SK-N-DZ (cell line): ENCODE measurements around the gene PPP2R2C.
A peak's percentile ranks its signal among the peaks of the same experiment; 100 is the strongest.

Source experiments
- DNase-seq: peaks from one replicate; pipeline ENCODE4 v3.0.0-alpha.2; 2015; ENCODE audit warnings: low spot score

The PPP2R2C gene

GRCh38 chr4:6313216-6313615 lies 159.2 kb downstream of the PPP2R2C start:
- no peak for DNase-seq

DNA sequence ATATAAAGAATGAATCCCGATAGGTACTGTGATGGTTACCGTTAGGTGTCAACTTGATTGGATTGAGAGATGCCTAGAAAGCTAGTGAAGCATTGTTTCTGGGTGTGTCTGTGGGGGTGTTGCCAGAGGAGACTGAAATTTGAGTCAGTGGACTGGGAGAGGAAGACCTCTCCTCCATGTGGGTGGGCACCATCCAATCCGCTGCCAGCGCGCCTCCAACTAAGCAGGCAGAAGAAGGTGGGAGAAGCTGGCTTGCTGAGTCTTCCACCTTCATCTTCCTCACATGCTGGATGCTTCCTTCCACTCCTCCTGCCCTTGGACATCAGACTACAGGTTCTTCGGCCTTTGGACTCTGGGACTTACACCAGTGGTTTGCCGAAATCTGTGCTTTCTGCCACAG lies 162.6 kb downstream of the PPP2R2C start:
- no peak for DNase-seq

DNA sequence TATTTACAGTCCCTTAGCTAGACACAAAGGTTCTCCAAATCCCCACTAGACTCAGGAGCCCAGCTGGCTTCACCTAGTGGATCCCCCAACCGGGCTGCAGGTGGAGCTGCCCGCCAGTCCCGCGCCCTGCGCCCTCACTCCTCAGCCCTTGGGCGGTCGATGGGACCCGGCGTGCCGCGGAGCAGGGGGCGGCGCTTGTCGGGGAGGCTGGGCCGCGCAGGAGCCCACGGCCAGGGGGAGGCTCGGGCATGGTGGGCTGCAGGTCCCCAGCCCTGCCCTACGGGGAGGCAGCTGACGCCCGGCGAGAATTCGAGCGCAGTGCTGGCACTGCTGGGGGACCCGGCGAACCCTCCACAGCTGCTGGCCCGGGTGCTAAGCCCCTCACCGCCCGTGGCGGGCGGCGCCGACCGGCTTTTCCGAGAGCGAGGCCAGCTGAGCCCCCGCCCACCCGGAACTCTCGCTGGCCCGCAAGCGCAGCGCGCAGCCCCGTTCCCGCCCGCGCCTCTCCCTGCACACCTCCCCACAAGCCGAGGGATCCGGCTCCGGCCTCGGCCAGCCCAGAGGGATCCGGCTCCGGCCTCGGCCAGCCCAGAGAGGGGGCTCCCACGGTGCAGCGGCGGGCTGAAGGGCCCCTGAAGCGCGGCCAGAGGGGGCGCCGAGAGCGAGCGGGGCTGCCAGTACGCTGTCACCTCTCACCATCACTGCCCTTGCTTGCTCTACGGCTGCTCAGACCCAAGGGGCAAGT lies 163.3 kb downstream of the PPP2R2C start:
- peak; percentile 70 for DNase-seq

- no peak for DNase-seq
These were observed 164.5 kb downstream of the PPP2R2C start for GRCh38 chr4:6307891-6308290.

GRCh38 chr4:6307230-6307629 lies 165.2 kb downstream of the PPP2R2C start:
- DNase-seq, result no peak

- no peak for DNase-seq
These were observed 166.1 kb downstream of the PPP2R2C start for GRCh38 chr4:6306299-6306698.

DNA sequence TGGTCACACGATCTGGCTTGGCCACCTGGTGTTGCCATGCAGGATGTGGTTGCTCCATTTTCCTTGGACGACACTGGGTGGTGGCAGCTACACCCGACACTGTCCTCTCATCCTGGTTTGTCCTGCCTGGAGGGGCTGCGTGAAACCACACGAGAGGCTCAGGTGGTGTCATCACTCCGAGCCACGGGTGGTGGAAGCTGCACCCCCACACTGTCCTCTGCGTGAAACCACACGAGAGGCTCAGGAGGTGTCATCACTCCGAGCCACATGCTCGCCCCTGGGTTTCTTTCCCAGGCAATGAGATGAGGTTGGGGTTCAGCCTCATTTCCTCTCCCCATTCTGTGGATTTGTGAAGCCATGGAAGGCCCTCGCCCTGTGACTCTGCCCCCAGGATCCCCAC lies 168.5 kb downstream of the PPP2R2C start:
- no peak for DNase-seq

DNA sequence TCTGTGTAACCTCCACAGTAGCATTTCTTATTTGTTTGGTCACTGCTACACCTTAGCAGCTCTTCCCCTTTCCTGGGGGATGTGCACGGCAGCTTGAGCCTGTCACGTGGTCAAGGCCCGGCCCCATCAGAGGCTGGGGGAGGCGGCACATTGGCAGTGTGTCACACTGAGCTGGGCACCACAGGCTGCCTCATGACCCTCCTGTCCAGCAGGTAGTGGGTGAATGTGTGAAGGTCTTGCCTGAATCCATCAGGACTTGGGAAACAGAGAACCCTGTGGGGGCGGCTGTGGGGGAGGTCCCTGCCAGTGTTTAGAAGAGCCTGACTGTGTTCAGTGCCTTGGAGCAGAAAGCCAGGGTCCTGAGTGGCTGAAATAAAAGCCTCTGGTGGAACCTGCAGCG lies 169.5 kb downstream of the PPP2R2C start:
- DNase-seq, result no peak

DNA sequence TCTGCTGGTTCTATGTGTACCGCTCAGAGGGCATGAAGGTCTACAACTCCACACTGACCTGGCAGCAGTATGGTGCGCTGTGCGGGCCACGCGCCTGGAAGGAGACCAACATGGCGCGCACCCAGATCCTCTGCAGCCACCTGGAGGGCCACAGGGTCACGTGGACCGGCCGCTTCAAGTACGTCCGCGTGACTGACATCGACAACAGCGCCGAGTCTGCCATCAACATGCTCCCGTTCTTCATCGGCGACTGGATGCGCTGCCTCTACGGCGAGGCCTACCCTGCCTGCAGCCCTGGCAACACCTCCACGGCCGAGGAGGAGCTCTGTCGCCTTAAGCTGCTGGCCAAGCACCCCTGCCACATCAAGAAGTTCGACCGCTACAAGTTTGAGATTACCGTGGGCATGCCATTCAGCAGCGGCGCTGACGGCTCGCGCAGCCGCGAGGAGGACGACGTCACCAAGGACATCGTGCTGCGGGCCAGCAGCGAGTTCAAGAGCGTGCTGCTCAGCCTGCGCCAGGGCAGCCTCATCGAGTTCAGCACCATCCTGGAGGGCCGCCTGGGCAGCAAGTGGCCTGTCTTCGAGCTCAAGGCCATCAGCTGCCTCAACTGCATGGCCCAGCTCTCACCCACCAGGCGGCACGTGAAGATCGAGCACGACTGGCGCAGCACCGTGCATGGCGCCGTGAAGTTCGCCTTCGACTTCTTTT lies 170.5 kb downstream of the PPP2R2C start:
- DNase-seq, result no peak

DNA sequence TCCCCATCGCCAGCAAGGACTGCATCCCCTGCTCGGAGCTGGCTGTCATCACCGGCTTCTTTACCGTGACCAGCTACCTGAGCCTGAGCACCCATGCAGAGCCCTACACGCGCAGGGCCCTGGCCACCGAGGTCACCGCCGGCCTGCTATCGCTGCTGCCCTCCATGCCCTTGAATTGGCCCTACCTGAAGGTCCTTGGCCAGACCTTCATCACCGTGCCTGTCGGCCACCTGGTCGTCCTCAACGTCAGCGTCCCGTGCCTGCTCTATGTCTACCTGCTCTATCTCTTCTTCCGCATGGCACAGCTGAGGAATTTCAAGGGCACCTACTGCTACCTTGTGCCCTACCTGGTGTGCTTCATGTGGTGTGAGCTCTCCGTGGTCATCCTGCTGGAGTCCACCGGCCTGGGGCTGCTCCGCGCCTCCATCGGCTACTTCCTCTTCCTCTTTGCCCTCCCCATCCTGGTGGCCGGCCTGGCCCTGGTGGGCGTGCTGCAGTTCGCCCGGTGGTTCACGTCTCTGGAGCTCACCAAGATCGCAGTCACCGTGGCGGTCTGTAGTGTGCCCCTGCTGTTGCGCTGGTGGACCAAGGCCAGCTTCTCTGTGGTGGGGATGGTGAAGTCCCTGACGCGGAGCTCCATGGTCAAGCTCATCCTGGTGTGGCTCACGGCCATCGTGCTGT lies 171.2 kb downstream of the PPP2R2C start:
- DNase-seq, result no peak

GRCh38 chr4:6300359-6300758 lies 172.1 kb downstream of the PPP2R2C start:
- no peak for DNase-seq

DNA sequence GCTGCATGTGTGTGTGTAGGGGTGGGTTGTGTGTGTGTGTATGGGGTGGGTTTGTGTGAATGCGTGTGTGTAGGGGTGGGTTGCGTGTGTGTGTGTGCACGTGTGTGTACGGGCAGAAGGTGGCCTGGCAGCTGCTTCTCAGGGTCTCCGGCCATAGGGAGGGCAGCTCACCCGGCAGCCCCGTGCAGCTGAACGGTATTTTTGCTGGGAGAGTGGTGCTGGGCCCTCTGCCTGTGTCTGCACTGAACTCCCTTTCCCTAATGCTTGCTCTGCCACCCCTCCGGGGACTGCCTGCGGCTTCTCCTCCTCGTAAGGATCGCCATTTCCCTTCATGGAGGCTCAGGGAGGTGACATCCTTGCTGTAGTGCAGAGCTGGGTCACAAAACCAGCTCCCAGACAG lies 172.5 kb downstream of the PPP2R2C start:
- DNase-seq, result no peak

- no peak for DNase-seq
These were observed 173.6 kb downstream of the PPP2R2C start for GRCh38 chr4:6298852-6299251.

GRCh38 chr4:6298035-6298434 lies 174.4 kb downstream of the PPP2R2C start:
- no peak for DNase-seq

GRCh38 chr4:6297266-6297815 lies 175.1 kb downstream of the PPP2R2C start:
- DNase-seq, result no peak

DNA sequence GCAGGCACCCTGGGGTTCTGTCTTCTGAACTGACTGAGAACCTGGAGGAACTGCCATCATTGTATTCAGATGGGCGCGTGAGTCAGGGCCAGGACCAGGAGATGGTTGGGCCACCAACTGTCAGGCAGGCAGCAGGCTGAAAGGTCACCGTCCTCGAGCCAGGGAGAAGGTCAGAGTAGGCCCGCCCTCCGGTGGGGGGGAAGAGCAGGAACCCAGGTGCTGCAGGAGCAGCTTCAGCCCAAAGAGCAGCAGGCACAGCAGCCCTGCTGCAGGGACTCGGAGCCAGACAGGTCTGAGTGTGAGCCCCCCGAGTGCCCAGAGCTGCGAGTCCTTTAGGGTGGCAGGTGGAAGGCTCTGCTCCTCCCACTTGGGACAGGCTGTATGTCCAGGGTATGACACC lies 176.4 kb downstream of the PPP2R2C start:
- no peak for DNase-seq

GRCh38 chr4:6295495-6295894 lies 176.9 kb downstream of the PPP2R2C start:
- DNase-seq, result no peak

- no peak for DNase-seq
These were observed 177.6 kb downstream of the PPP2R2C start for GRCh38 chr4:6294705-6295421.

GRCh38 chr4:6293661-6294060 lies 178.8 kb downstream of the PPP2R2C start:
- no peak for DNase-seq

DNA sequence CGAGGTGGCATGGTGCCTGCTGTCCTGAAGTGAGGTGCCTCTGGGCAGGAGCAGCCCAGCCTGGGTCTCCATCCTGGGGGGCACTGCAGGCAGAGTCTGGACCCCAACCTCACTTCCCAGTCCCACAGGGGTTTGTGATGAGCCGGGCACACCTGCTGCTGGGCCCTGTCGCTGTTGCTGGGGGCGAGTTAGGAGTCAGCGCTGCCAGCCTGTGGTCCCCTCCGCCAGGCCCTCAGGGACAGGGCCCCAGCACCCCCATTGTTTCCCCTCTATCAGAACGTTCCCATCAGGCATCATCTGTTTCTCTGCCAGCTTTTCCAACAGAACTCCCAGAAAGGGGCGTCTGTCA lies 179.3 kb downstream of the PPP2R2C start:
- no peak for DNase-seq

DNA sequence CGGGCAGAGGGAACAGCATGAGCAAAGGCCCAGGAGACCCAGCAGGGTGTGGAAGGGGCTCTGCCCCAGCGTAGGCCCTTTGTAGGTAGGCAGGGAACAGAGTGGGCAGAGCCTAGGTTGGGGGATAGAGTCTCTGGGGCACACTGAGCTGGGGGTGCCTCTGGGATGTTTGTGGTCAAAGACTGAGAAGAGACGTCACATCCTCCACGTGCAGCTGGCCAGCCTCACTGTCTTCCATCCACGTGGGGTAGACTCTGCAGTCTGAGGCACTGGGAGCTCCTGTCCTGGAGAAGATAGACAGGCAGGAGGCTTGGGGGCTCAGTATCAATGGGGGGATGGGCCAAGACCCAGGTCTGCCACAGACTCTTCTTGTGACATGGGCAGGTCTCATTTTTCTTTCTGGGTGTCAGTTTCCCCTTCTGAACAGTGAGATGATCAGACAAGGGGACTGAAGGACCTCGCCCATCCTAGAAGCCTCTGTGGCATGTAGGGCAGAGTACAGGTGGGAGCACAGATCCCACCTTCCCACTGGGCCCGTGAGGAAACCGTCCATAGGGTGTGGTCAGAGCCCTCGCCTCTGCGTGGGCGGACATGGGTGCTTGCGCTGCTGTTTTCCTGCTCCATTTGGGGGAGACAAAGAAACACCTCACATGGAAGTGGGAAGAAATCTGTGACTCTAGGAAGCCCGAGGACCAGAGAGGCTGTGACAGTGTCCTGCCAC lies 179.9 kb downstream of the PPP2R2C start:
- DNase-seq, result no peak
